GM21447 (cell line): ENCODE data around the gene ATG9B.

Experiments
- ATAC-seq: cut with Tn5 transposase; IDR thresholded peaks from one replicate; pipeline ENCODE4 v1.9.1; 2021; ENCODE audit not compliant: unreplicated experiment

Gene ATG9B, protein sequence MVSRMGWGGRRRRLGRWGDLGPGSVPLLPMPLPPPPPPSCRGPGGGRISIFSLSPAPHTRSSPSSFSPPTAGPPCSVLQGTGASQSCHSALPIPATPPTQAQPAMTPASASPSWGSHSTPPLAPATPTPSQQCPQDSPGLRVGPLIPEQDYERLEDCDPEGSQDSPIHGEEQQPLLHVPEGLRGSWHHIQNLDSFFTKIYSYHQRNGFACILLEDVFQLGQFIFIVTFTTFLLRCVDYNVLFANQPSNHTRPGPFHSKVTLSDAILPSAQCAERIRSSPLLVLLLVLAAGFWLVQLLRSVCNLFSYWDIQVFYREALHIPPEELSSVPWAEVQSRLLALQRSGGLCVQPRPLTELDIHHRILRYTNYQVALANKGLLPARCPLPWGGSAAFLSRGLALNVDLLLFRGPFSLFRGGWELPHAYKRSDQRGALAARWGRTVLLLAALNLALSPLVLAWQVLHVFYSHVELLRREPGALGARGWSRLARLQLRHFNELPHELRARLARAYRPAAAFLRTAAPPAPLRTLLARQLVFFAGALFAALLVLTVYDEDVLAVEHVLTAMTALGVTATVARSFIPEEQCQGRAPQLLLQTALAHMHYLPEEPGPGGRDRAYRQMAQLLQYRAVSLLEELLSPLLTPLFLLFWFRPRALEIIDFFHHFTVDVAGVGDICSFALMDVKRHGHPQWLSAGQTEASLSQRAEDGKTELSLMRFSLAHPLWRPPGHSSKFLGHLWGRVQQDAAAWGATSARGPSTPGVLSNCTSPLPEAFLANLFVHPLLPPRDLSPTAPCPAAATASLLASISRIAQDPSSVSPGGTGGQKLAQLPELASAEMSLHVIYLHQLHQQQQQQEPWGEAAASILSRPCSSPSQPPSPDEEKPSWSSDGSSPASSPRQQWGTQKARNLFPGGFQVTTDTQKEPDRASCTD

DNA sequence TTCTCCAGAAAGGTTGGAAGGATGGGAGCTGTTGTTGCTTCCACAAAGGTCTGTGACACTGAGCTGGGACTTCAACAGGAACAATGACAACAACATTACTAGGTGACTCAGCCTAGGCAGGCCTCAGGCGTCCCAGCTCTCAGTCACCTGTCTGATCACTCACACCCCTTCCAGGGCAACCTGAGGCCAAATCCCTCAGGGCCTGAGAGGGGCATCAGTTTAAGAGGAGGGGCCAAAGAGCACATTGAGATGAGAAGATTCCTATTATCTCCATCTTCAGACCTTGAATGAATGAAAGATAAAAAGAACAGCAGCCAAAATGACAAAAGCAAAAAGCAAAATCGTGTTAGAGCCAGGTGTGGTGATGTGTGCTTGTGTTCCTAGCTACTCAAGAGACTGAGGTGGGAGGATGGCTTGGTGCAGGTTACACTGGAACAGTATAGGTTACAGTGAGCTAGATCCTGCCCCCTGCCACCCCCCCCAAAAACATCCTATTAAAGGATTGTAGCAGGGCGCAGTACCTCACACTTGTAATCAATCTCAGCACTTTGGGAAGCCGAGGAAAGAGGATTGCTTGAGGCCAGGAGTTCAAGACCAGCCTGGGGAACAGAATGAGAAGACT lies at the start of gene ATG9B:
Gene ATG9B, minus strand, starts transcription at position 60 of the 622 bp plus-strand sequence. CDS start 71 bp downstream, outside the sequence.
- ATAC-seq, result no peak

DNA sequence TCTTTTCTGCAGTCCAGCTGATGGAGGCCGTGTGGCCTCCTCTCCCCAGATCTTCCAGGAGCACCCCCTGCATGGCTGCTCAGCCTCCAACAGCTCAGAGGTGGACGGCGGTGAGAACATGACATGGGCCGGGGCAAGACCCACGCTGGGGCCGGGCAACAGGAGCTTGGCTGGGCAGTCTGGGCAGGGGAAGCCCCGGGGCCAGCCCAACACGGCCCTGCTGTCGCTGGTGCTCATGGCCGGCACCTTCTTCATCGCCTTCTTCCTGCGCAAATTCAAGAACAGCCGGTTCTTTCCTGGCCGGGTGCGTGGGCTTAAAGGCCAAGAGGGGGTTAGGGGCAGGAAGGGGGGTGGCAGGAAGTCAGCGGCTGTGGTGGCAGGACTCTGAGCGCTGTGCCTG lies 49.7 kb upstream of the ATG9B start:
- ATAC-seq, result no peak

DNA sequence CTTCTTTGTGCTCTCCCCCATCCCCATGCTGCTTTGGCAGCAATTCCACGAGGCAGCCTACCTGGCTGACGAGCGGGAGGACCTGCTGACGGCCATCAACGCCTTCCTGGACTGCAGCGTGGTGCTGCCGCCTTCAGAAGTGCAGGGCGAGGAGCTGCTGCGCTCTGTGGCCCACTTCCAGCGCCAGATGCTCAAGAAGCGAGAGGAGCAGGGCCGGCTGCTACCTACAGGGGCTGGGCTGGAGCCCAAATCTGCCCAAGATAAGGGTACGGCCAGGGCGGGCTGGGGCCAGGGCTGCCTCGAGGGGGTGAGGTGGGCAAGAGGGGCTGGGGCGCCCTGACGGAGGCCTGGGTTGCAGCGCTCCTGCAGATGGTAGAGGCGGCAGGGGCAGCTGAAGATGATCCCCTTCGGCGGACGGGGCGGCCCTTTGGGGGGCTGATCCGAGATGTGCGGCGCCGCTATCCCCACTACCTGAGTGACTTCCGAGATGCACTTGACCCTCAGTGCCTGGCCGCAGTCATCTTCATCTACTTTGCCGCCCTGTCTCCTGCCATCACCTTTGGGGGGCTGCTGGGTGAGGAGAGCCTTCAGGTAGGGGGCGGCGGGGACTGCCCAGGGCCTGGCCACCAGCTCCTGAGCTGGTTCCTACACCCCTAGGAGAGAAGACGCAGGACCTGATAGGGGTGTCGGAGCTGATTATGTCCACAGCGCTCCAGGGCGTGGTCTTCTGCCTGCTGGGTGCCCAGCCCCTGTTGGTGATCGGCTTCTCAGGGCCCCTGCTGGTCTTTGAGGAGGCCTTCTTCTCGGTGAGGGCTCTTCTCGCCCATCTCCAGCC lies 47.0 kb upstream of the ATG9B start:
- no peak for ATAC-seq

DNA sequence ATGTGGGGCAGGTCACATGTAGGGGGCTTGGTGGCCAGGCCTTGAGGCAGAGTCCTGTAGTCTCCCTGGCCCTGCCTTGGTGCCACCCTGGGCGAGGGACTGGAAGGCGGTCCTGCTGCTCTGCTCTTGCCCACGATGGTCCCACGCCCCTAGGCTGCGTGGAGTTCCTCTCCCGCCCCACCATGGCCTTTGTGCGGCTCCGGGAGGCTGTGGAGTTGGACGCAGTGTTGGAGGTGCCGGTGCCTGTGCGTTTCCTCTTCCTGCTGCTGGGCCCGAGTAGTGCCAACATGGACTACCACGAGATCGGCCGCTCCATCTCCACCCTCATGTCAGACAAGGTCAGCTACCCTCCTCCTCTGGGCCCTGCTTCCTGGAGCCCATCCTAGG lies 46.3 kb upstream of the ATG9B start:
- no peak for ATAC-seq

DNA sequence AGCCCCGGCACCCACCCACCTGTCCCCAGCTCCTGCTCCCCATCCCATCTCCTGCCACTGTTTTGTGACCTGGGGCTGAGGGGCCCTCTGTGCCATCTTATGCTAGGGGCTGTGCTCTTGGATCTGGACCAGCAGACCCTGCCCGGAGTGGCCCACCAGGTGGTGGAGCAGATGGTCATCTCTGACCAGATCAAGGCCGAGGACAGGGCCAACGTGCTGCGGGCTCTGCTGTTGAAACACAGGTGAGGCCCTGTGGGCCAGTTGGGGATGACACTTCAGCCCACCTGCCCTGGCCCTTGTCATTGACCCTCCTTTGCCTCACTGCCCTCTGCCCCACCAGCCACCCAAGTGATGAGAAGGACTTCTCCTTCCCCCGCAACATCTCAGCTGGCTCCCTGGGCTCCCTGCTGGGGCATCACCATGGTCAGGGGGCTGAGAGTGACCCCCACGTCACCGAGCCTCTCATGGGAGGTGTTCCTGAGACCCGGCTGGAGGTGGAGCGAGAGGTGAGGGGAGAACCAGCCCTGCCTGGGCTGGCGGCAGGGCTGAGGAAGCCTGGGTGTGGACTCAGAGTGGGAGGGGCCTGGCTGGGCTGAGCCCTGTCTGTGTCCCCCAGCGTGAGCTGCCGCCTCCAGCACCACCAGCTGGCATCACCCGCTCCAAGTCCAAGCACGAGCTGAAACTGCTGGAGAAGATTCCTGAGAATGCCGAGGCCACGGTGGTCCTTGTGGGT lies 45.7 kb upstream of the ATG9B start:
- ATAC-seq, result no peak

DNA sequence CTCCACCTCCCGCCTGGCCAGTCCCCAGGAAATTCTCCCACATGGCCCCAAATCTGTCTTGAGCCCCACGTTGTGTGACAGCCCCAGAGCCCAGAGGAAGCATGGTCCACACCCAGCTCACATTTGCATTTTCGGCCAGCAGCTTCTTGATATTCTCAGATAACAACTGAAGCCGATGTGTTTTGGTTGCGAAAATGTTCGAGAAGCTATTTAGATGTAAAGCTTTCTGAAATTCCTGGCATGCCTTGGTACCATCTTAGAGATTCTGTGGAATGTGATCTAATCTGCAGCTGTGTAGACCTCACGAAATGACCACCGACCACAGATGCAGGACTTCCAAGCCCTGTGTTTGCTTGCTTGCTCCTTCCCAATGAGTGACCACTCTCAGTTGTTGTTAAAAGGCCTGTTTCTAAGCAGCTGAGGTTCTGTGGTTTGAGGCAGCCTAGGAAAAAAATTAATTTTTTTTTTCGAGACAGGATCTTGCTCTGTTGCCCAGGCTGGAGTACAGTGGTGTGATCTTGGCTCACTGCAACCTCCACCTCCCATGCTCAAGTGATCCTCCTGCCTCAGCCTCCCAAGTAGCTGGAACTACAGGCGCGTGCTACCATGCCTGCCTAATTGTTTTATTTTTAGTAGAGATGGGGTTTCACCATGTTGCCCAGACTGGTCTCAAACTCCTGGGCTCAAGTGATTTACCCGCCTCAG lies 43.9 kb upstream of the ATG9B start:
- no peak for ATAC-seq

DNA sequence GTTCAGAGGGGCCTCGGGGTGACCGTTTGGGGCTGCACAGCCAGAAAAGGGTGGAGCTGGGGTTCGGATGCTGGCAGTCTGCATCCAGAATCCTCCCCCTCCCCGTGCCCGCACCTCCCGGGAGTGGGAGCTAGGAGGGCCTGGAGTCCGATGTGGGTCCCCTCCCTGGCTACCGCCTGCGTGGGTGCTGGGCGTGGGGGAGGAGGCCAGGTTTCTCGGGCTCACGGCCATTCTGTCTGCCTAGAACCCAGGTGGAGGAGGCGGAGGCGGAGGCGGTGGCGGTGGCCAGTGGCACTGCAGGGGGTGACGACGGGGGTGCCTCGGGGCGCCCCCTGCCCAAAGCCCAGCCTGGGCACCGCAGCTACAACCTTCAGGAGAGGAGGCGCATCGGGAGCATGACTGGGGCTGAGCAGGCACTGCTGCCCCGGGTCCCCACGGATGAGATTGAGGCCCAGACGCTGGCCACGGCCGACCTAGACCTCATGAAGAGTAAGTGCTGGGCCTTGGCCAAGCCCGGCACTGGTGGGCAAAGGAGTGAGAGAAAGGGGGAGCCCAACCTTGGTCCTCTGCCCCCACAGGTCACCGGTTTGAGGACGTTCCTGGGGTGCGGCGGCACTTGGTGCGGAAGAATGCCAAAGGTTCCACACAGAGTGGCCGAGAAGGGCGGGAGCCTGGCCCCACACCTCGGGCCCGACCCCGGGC lies 42.1 kb upstream of the ATG9B start:
- no peak for ATAC-seq

DNA sequence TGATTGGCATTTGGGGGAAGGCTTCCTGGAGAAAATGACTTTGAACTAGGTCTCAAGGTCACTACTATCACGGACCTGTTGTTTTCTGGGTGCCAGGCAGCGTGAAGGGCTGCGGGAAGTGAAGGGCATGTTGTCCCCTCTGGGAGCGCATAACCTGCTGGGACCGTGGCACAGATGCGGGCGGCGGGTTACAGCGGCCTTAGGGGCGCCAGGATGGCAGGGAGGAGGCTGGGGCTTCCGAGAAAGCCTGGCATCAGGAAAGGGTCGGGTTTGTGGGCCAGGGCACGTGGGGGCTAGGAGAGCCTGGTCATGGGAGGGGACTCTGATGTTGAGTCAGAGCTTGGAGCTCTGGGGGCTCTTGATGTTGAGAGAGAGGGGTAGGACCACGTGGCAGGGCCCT lies 41.2 kb upstream of the ATG9B start:
- no peak for ATAC-seq

DNA sequence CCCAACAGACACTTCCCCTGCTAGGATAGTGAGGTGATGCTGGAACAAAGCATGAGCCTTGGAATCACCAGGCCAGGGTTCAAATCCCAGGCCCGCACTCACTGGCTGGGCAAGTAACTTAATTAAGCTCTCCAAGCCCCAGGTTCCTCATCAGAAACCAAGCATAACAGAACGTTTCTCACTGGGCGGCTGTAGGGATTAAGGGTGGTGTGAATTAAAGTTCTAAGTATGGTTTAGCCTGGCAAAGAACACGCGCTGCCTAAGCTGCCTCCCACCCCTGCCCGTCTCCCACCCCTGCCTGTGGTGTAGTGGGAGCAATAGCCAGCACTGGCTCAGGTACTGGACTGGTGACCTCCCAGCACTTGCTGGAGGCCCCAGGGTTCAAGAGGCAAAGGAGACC lies 40.7 kb upstream of the ATG9B start:
- no peak for ATAC-seq

DNA sequence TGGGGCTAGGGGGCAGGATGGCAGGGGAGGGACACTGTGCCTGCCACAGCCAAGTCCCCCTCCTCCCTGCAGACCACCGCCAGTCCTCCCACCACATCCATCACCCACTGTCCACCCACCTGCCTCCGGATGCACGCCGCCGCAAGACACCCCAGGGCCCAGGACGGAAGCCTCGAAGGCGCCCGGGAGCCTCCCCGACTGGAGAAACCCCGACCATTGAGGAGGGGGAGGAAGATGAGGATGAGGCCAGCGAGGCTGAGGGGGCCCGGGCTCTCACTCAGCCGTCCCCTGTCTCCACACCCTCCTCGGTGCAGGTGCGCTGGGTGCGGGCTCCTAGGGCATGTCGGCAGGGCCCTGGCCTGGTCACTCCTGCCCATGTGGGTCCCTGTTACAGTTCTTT lies 40.2 kb upstream of the ATG9B start:
- no peak for ATAC-seq

DNA sequence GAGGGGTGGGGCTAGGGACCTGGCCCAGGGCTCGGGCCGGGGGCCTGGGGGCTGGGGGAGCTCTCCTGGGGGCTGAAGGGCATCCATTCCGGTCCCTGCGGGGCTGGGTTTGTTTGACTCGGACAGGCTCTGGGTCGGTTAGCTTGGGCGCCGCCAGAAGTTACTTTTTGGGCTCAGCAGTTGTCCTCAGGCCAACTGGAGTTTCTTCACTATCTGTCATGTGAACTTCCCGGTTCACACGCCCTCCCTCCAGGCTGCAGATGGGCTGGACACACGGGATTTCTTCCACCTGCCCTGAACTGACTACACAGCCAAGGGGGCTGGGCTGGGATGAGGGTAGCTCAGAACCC lies 38.9 kb upstream of the ATG9B start:
- no peak for ATAC-seq

DNA sequence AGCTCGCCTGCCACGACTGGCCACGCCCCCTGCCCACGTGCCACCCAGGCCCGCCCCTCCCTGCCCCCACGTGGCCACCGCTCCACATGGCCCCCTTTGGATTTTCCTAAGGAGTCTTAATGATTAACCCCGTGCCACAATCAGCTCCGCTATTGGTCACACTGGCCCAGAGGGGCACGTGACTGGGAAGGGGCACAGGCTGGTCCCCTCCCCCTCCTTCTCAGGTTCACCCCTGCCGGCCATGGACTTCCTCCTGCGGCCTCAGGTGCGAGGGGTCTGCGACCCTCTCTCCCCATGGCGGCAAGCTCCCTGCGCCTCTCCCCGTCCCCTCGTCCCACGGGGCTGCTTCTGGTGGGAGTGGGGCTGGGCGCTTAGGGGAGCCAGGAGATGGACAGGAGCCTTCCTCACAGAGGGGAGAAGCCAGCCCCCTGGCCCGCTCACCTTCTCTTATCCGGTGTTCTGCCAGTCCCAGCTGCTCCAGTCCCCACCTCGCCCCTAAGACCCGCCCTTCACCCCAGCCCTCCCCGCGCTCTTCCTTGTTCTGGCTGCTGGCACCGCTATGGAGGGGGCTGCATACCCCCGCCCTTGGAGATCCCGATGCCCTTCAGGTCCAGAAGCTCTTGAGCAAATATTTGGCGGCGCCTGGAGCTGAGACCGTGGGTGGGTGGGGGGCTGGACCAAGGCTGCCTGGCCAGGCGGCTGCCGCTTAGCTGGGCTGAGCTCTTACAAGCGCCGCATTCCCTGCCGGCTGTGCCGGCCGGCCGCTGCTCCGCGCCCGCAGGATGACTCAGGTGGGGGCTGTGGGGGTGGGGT lies 38.3 kb upstream of the ATG9B start:
- no peak for ATAC-seq

DNA sequence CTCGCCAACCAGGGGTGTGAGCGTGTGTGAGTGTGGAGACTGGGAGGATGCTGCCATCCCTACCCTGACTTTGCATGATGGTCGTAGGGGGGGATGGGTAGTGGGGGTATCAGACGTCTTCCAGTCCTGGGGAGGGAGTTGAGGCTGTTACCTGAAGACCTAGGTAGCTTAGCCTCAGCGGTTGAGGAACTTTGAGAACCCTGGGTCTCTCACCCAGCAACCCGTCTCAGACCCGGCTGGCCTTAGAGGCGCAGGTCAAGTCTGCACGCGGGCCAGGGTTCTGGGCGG lies 37.8 kb upstream of the ATG9B start:
- ATAC-seq, result no peak

DNA sequence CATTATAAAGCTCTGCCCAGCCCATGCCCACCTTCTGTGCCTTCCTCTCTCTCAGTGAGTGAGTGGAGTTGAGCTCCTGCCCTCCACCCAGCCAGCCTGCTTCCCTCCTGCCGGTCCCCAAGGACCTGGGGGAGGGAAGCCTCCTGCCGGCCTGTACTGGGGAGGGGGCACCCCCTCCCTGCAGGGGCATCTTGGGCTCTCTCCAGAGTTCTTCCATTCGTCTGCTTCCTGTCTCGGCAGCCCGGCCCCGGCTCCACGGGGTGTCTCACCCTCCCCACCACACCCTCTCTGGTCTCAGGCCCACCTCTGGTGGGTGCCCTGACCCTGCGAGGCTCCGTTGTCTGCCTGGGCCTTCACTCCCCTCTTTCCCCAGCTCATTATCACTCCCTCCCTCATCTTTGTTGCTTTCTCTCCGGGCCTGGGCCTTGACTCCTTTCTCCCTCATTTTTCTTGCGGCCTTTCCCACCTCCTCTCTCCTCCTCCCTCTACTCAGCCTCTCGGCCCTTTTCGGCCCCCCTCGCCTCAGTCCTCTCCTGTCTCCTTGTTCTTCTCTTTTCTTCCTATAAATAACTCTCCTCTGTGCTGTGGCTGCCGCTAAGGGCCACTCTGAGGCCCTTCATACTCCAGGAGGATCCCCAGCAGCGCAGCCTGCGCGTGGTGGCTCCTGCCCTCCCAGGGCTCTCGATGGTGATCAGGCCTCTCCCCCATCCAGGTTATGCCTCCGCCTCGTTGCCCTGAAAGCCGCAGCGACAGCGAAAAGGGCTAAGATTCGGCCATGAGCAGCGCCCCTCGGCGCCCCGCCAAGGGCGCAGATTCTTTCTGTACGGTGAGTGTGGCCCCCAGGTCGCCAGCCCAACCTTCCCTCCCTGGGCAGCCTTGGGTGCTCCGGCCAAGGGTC lies 37.2 kb upstream of the ATG9B start:
- no peak for ATAC-seq

DNA sequence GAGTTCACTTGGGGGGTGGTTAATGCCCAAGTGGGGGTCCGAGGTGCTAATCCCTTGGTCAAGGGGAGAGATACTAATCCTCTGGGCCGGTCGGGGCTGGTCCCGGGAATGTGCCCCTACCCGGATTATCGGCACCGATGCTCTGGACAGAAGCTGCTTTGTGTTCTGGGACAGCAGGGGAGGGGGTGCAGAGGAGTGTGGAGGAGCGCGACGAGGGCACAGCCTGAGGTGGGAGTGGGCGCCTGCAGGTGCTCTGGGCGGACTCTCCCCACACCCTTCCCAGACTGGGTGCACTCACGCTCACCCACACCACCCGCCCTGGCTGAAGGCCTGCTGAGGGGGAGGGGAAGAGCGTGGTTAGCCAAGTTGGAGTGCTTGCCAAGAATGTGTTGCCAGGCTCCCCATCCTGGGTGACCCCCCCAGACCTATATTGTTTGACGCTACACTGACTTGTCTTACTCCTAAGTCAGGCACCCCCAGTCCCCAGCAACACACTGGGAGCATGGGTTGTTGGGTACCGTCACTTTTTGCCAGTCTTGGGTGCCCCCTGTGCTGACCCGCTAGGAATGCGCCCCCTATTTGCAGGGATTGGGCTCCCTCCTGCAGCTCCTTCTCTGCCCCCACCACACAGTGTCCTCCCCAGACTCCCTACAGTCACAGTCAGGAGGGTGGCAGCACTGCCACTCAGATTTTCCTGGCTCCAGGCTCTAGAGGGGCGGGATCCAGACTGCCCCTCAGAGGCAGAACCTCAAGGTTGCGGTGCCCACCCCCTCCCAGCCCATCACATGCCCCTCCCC lies 36.3 kb upstream of the ATG9B start:
- ATAC-seq, result no peak

DNA sequence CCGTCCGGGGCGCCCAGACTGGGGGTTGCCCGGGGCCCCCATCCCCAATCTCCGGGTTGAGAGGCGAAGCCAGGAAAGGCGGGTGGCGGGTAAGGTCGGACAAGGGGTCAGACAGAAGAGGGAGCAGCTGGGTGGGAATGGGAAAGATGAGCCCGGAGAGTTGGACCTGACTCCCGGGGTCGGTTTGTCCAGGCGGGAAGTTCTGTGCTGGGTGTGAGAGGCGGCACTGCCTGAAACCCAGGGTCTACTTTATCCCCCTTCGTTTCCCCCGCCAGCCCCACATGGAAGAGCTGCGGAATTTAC lies 35.8 kb upstream of the ATG9B start:
- no peak for ATAC-seq
